IMR-90 (cell line): ENCODE data around the gene INTS15. TPM values are rescaled to one million over a fixed set of nuclear protein-coding genes. Genes with fewer than 3 reads are reported as not detected.

Source experiments
- ATAC-seq: fragments of 200-7000 bp; cut with Tn5 transposase; 2 replicates; pipeline ENCODE4 v1.9.1; 2020; ENCODE audit warnings: low read depth, mild to moderate bottlenecking, moderate library complexity
- BruUV-seq: library from RNA; stranded (reverse); fragments of 400-500 nt; replicated peaks from 2 replicates; lab custom pipeline; 2021; lab: Mats Ljungman, UMichigan
- CTCF ChIA-PET: fragments of 300-600 bp; formaldehyde crosslinking; extraction: SDS; loops from one replicate; lab custom pipeline; 2021; ENCODE audit warnings: antibody characterized with exemption; lab: Yijun Ruan, JAX
- POLR2A ChIA-PET: fragments of 300-600 bp; sonication (Branson Sonifier 250); formaldehyde crosslinking; loops from one replicate; lab custom pipeline; 2022; ENCODE audit warnings: antibody characterized with exemption; ENCODE audit not compliant: unreplicated experiment; lab: Charles Lee
- DNase-seq: peaks from one replicate; pipeline ENCODE4 v3.0.0; 2013
- H2AFZ ChIP-seq: replicated peaks from 2 replicates; pipeline ENCODE3; 2013; ENCODE audit warnings: low read length, mild to moderate bottlenecking; ENCODE audit not compliant: poor library complexity
- H2AK5ac ChIP-seq: 2 replicates; pipeline ENCODE4 v1.6.1; 2013; ENCODE audit warnings: low read depth, low read length, inconsistent platforms
- H2AK9ac ChIP-seq: replicated peaks from 2 replicates; pipeline ENCODE3; 2013; ENCODE audit warnings: mild to moderate bottlenecking, low read depth, low read length, moderate library complexity; ENCODE audit not compliant: poor library complexity
- H2BK120ac ChIP-seq: 2 replicates; pipeline ENCODE4 v1.6.1; 2013; ENCODE audit warnings: low read depth, low read length, inconsistent platforms
- H2BK15ac ChIP-seq: 3 replicates; pipeline ENCODE4 v1.6.1; 2013; ENCODE audit warnings: low read depth, low read length, inconsistent platforms
- H2BK20ac ChIP-seq: 2 replicates; pipeline ENCODE4 v1.6.1; 2013; ENCODE audit warnings: low read depth, mild to moderate bottlenecking, inconsistent platforms, low read length, moderate library complexity
- H2BK5ac ChIP-seq: 2 replicates; pipeline ENCODE4 v1.6.1; 2013; ENCODE audit warnings: mild to moderate bottlenecking, low read depth, low read length, inconsistent platforms; ENCODE audit not compliant: poor library complexity, severe bottlenecking
- H3K14ac ChIP-seq: replicated peaks from 2 replicates; pipeline ENCODE4 v1.6.1; 2013; ENCODE audit warnings: low read depth, low read length, inconsistent platforms
- H3K18ac ChIP-seq: 2 replicates; pipeline ENCODE4 v1.6.1; 2013; ENCODE audit warnings: low read depth, low read length, control low read depth
- H3K23ac ChIP-seq: 2 replicates; pipeline ENCODE4 v1.6.1; 2013; ENCODE audit warnings: low read depth, low read length, inconsistent platforms
- H3K27ac ChIP-seq: 2 replicates; pipeline ENCODE4 v1.5.1; 2013; ENCODE audit warnings: mild to moderate bottlenecking, control low read depth, low read length; ENCODE audit not compliant: insufficient read depth
- H3K27me3 ChIP-seq: 2 replicates; pipeline ENCODE4 v1.6.1; 2013; ENCODE audit warnings: low read length; ENCODE audit not compliant: control insufficient read depth, insufficient read depth
- H3K36me3 ChIP-seq: 2 replicates; pipeline ENCODE4 v1.6.1; 2013; ENCODE audit warnings: low read length, mixed read lengths; ENCODE audit not compliant: control insufficient read depth, insufficient read depth
- H3K4ac ChIP-seq: 2 replicates; pipeline ENCODE4 v1.6.1; 2013; ENCODE audit warnings: low read depth, low read length, inconsistent platforms
- H3K4me1 ChIP-seq: 2 replicates; pipeline ENCODE4 v1.6.1; 2013; ENCODE audit warnings: low read length, mixed read lengths; ENCODE audit not compliant: control insufficient read depth, insufficient read depth
- H3K4me2 ChIP-seq: 2 replicates; pipeline ENCODE4 v1.6.1; 2013; ENCODE audit warnings: low read depth, mild to moderate bottlenecking, control low read depth, low read length, moderate library complexity
- H3K4me3 ChIP-seq: 2 replicates; pipeline ENCODE4 v1.5.1; 2013; ENCODE audit warnings: low read depth, mild to moderate bottlenecking, control low read depth, low read length, moderate library complexity; ENCODE audit not compliant: insufficient read depth
- H3K56ac ChIP-seq: 2 replicates; pipeline ENCODE4 v1.6.1; 2013; ENCODE audit warnings: low read length, inconsistent platforms; ENCODE audit not compliant: insufficient read depth; ENCODE audit errors: extremely low read depth
- H3K79me1 ChIP-seq, 2 experiments: 2 replicates each; pipeline ENCODE4 v1.6.1; 2013; ENCODE audit warnings: low read length in 2 of 2, inconsistent platforms in 1 of 2, low read depth in 1 of 2
- H3K9ac ChIP-seq: 2 replicates; pipeline ENCODE4 v1.6.1; 2013; ENCODE audit warnings: low read depth, low read length, control low read depth
- H3K9me1 ChIP-seq: 2 replicates; pipeline ENCODE4 v1.6.1; 2013; ENCODE audit warnings: low read length, inconsistent platforms; ENCODE audit not compliant: insufficient read depth
- H3K9me3 ChIP-seq: 2 replicates; pipeline ENCODE4 v1.6.1; 2013; ENCODE audit warnings: low read length; ENCODE audit not compliant: control insufficient read depth, insufficient read depth
- H4K20me1 ChIP-seq: 2 replicates; pipeline ENCODE4 v1.6.1; 2013; ENCODE audit warnings: low read length, inconsistent platforms; ENCODE audit not compliant: insufficient read depth
- H4K5ac ChIP-seq: 2 replicates; pipeline ENCODE4 v1.6.1; 2013; ENCODE audit warnings: mild to moderate bottlenecking, low read depth, low read length, control low read depth
- H4K8ac ChIP-seq, 2 experiments: 2 replicates each; pipeline ENCODE4 v1.6.1; 2013; ENCODE audit warnings: low read depth in 2 of 2, low read length in 2 of 2, control low read depth in 1 of 2, inconsistent platforms in 1 of 2
- H4K91ac ChIP-seq: 2 replicates; pipeline ENCODE4 v1.6.1; 2013; ENCODE audit warnings: low read depth, low read length, inconsistent platforms; ENCODE audit not compliant: insufficient read depth
- POLR2A ChIP-seq: IDR thresholded peaks from 2 replicates; pipeline ENCODE4 v1.6.1; 2012; ENCODE audit warnings: mild to moderate bottlenecking, low read depth, low read length
- SMC3 ChIP-seq: fragments of 150-350 bp; IDR thresholded peaks from 2 replicates; pipeline ENCODE4 v1.6.1; 2016; ENCODE audit warnings: low read depth, mild to moderate bottlenecking, antibody characterized with exemption, low read length, moderate library complexity
- WGBS, 2 experiments: methylation state at CpG; one replicate each; pipeline versions ENCODE4 v1.1.5 to v1.1.7; 2013; ENCODE audit warnings: missing lambda C conversion rate in 2 of 2; ENCODE audit not compliant: insufficient read length in 1 of 2; ENCODE audit errors: extremely low coverage in 2 of 2; 5-methylcytosine and 5-hydroxymethylcytosine counted together
- dilution Hi-C: fragments of 300-500 bp; cut with HindIII; formaldehyde crosslinking; loops from one replicate; pipeline ENCODE4 v1.14.3; 2018; ENCODE audit warnings: low sequenced_read_pairs; ENCODE audit not compliant: unreplicated experiment
- in situ Hi-C: fragments of 300-500 bp; cut with MboI; formaldehyde crosslinking; loops from 3 replicates; pipeline ENCODE4 v1.14.3; 2019; ENCODE audit warnings: low sequenced_read_pairs, inconsistent platforms, mixed read lengths
- intact Hi-C: fragments of 100-400 bp; cut with micrococcal nuclease; formaldehyde crosslinking; loops from 2 replicates; pipeline ENCODE4 v1.10.0; 2022
- polyA plus RNA-seq, 3 experiments: library from polyadenylated mRNA; depleted of rRNA; stranded (reverse); fragments of >200 nt; gene quantifications; 2 replicates each; pipeline ENCODE4 v1.2.3, GENCODE V29; 2012; ENCODE audit warnings: low replicate concordance in 1 of 3
- total RNA-seq: library from RNA; depleted of rRNA; stranded (reverse); fragments of >200 nt; gene quantifications from 2 replicates; pipeline ENCODE4 v1.2.3, GENCODE V29; 2012

INTS15 gene
- total and polyA plus RNA-seq, 2 of the 4 experiments (the other 2 are of a cell fraction), result 7.0 to 20.8 TPM

GRCh38 chr7:6646465-6646864 is 56.6 kb downstream of the INTS15 start:
- Histone ChIP-seq H4K20me1 (peaks cover 9% of the 10 kb centered on the region; the same call in 1 of the 2 replicates), H3K36me3 (peaks cover 75% of the 10 kb centered on the region), H4K5ac (no peak overlapping the region), H3K18ac (no peak overlapping the region), H3K9me3 (peaks cover 11% of the 10 kb centered on the region; the same call in 1 of the 2 replicates), H3K9me1 (0 out of 2 replicates have a peak, but pooled peaks cover 3% of the 10 kb centered on the region), H3K27ac (no peak overlapping the region), H2BK5ac (no peak overlapping the region), H3K9ac (no peak overlapping the region), H3K79me1 (peaks cover 4 to 24% of the 10 kb centered on the region in 2 experiments; a peak in 3 of 4 replicates), H2AK5ac (no peak overlapping the region), H2BK120ac (no peak overlapping the region), H4K8ac (no peak overlapping the region), H2BK20ac (no peak overlapping the region), H2AFZ (no peak overlapping the region), H3K27me3 (no peaks in the 10 kb centered on the region), H3K4me1 (no peaks in the 10 kb centered on the region), H3K4me2 (no peak overlapping the region), H3K14ac (no peak overlapping the region), H3K23ac (no peak overlapping the region), H3K4ac (no peak overlapping the region), H2BK15ac (no peak overlapping the region), H2AK9ac (no peak overlapping the region), H3K56ac (no peak overlapping the region), H3K4me3 (no peak overlapping the region), H4K91ac (no peak overlapping the region)
- no TSS peak for BruUV-seq
- CTCF ChIA-PET, result no interaction called here
- POLR2A ChIA-PET, result no interaction called here
- in situ Hi-C loops, result no loop called here
- intact Hi-C loops, result no loop called here
- DNase-seq (no peak), ATAC-seq (no peak; the same call in 1 of the 2 replicates)
- TF ChIP-seq SMC3 (no peak), POLR2A (no peak)
- 89% methylated on average over 3 of the region's 8 CpGs; no CpG with 5 or more reads in 1 of the 2 experiments for WGBS, 2 experiments
- dilution Hi-C loops, result no loop called here
